ENCODE data around the gene LINS1. TPM values are rescaled to one million over a fixed set of nuclear protein-coding genes. Genes with fewer than 3 reads are reported as not detected.

Gene LINS1
- total and polyA plus RNA-seq, 8 donors, result 1.8 to 39.7 (median 7.0) TPM

- H3K9me3 ChIP-seq, result no peaks in the 10 kb centered on the region
- DNase-seq, result no peak
- H3K4me1 ChIP-seq, result peaks cover 0 to 7% (median 0%) of the 10 kb centered on the region in 4 donors
- no peak overlapping the region for H3K27ac ChIP-seq
- H3K27me3 ChIP-seq, result no peaks in the 10 kb centered on the region
- peaks cover 14 to 59% (median 52%) of the 10 kb centered on the region in 4 donors for H3K36me3 ChIP-seq
- H3K4me3 ChIP-seq, result no peak overlapping the region
- WGBS, 5 donors, result 95 to 98% (median 97%) methylated on average over 3 of the region's 3 CpGs
- intact Hi-C loops (cut with DNase I; ENCODE audit: low total_unique reads), result no loop called here
- TF ChIP-seq POLR2AphosphoS5 (IDR thresholded peaks at IDR 0.05) (no peak), EP300 (IDR thresholded peaks at IDR 0.05) (no peak), POLR2A (IDR thresholded peaks at IDR 0.05) (no peak)
- TF ChIP-seq, protein P1, sequence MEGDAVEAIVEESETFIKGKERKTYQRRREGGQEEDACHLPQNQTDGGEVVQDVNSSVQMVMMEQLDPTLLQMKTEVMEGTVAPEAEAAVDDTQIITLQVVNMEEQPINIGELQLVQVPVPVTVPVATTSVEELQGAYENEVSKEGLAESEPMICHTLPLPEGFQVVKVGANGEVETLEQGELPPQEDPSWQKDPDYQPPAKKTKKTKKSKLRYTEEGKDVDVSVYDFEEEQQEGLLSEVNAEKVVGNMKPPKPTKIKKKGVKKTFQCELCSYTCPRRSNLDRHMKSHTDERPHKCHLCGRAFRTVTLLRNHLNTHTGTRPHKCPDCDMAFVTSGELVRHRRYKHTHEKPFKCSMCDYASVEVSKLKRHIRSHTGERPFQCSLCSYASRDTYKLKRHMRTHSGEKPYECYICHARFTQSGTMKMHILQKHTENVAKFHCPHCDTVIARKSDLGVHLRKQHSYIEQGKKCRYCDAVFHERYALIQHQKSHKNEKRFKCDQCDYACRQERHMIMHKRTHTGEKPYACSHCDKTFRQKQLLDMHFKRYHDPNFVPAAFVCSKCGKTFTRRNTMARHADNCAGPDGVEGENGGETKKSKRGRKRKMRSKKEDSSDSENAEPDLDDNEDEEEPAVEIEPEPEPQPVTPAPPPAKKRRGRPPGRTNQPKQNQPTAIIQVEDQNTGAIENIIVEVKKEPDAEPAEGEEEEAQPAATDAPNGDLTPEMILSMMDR (IDR thresholded peaks at IDR 0.05), result no peak
Measured at GRCh38 chr15:100570275-100570674, 31.7 kb downstream of the LINS1 start.

DNA sequence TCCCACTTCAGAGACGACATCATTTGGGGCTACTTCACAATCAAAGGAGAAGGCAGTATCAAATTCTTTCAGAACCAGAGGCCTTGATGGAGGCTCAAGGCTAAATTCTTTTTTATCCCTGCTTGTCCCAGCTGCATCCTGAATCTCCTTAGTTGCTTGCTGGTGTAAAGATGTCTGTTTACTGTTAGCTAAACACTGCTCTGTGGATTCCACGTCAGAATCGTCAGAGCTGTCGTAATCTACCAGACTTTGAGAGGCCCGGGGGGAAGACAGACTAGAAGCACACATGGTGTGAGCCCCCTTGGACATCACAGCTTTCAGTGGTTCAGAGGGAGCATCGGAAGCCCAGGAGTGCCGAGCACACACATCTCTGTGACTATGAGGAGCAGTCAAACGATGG, 32.6 kb downstream of the LINS1 start:
- DNase-seq, result no peak
- intact Hi-C loops (cut with DNase I; ENCODE audit: low total_unique reads), result loop anchor here (10.0 kb wide), 1 partner anchor 225 kb away; the partner anchor contains the start of gene ADAMTS17
- H3K9me3 ChIP-seq, result no peaks in the 10 kb centered on the region
- no peak for TF ChIP-seq POLR2A (IDR thresholded peaks at IDR 0.05)
- TF ChIP-seq, protein P1 (IDR thresholded peaks at IDR 0.05), result no peak
- no peak for TF ChIP-seq POLR2AphosphoS5 (IDR thresholded peaks at IDR 0.05)
- no peak for TF ChIP-seq EP300 (IDR thresholded peaks at IDR 0.05)
- no peaks in the 10 kb centered on the region for H3K27me3 ChIP-seq
- no peak overlapping the region for H3K27ac ChIP-seq
- H3K4me1 ChIP-seq, result peaks cover 0 to 7% (median 0%) of the 10 kb centered on the region in 4 donors
- WGBS, 5 donors, result 75 to 86% (median 84%) methylated on average over 8 of the region's 8 CpGs
- H3K36me3 ChIP-seq, result peaks cover 10 to 58% (median 46%) of the 10 kb centered on the region in 4 donors
- H3K4me3 ChIP-seq, result no peak overlapping the region

DNA sequence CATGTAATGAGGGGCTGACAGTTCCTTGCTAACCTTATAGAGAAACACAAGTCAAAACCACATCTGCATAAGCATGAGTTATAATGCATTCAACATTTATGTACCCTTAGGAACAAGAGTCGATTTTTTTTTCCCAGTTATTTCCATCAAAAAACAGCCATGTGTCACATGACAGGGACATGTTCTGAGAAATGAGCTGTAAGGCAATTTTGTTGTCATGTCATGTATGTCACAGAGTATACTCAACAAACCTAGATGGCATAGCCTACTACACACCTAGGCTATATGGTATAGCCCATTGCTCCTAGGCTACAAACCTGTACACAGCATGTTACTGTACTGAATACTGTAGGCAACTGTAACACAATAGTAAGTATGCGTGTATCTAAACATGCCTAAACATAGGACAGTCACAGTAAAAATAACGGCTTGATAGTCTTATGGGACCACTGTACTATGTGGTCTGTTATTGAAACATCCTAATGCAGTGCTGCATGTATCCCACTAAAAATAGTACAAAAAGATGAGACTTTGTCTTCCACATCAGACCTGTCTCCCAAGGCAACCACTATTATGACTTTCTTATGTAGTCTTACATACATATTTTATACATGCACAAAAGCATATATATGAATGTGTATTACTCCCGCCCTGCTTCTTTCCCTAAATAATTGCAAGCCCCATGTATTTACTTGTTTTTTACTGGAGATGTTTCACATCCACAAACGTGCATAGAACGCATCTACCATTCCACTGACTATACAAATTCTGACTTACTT, 34.9 kb downstream of the LINS1 start:
- no peak overlapping the region for H3K4me3 ChIP-seq
- H3K4me1 ChIP-seq, result peaks cover 0 to under 1% (median 0%) of the 10 kb centered on the region in 4 donors
- no peak overlapping the region for H3K27ac ChIP-seq
- no peak for DNase-seq
- 92 to 99% (median 94%) methylated on average over 6 of the region's 6 CpGs for WGBS, 5 donors
- no peaks in the 10 kb centered on the region for H3K27me3 ChIP-seq
- H3K36me3 ChIP-seq, result peaks cover 0 to 40% (median 28%) of the 10 kb centered on the region in 4 donors
- intact Hi-C loops (cut with DNase I; ENCODE audit: low total_unique reads), result loop anchor here (10.0 kb wide), 1 partner anchor 222 kb away; the partner anchor contains the start of gene ADAMTS17
- no peaks in the 10 kb centered on the region for H3K9me3 ChIP-seq
- no peak for TF ChIP-seq EP300 (IDR thresholded peaks at IDR 0.05)
- no peak for TF ChIP-seq POLR2A (IDR thresholded peaks at IDR 0.05)
- TF ChIP-seq POLR2AphosphoS5 (IDR thresholded peaks at IDR 0.05), result no peak
- TF ChIP-seq, protein P1 (IDR thresholded peaks at IDR 0.05), result no peak

GRCh38 chr15:100565591-100565990, 36.4 kb downstream of the LINS1 start:
- no peak for DNase-seq
- WGBS, 5 donors, result 65 to 88% (median 76%) methylated on average over 3 of the region's 3 CpGs
- peaks cover 0 to 28% (median 21%) of the 10 kb centered on the region in 4 donors for H3K36me3 ChIP-seq
- TF ChIP-seq POLR2A (IDR thresholded peaks at IDR 0.05) (no peak), EP300 (IDR thresholded peaks at IDR 0.05) (no peak), POLR2AphosphoS5 (IDR thresholded peaks at IDR 0.05) (no peak)
- TF ChIP-seq, protein P1 (IDR thresholded peaks at IDR 0.05), result no peak
- no peaks in the 10 kb centered on the region for H3K4me1 ChIP-seq
- no peak overlapping the region for H3K4me3 ChIP-seq
- no peaks in the 10 kb centered on the region for H3K27me3 ChIP-seq
- no peak overlapping the region for H3K27ac ChIP-seq
- intact Hi-C loops (cut with DNase I; ENCODE audit: low total_unique reads), result loop anchor here (10.0 kb wide), 1 partner anchor 221 kb away; the partner anchor contains the start of gene ADAMTS17
- H3K9me3 ChIP-seq, result no peaks in the 10 kb centered on the region

All from stomach (tissue), 9 donors.